Left hindlimb (tissue), 1 donor: ENCODE measurements around the gene CDK2.
A peak's percentile ranks its signal among the peaks of the same experiment; 100 is the strongest.

ENCODE experiments used
- DNase-seq: peaks from one replicate; pipeline ENCODE4 v3.0.0-alpha.2; 2018

The CDK2 gene

GRCh38 chr12:56017181-56017580 lies 50.6 kb downstream of the CDK2 start:
- no peak for DNase-seq

DNA sequence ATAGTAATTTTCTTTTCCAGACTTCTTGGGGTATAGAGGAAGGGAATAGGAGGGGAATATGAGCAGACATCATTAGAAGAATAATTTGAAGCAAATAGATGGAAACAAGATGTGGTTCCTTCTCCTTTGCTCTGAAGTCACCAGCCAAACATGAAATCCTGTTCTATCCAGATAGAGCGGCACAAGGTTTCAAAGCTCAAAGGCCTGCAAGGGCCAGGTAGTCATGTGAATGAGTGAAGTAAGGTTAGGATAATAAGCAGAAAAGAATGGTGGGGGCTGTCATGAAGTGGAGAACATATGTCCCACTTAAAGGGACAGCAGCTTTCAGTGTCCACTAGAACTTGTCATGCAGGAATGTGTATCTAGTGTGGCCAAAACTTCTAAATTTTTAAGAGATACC lies 51.7 kb downstream of the CDK2 start:
- no peak for DNase-seq

DNA sequence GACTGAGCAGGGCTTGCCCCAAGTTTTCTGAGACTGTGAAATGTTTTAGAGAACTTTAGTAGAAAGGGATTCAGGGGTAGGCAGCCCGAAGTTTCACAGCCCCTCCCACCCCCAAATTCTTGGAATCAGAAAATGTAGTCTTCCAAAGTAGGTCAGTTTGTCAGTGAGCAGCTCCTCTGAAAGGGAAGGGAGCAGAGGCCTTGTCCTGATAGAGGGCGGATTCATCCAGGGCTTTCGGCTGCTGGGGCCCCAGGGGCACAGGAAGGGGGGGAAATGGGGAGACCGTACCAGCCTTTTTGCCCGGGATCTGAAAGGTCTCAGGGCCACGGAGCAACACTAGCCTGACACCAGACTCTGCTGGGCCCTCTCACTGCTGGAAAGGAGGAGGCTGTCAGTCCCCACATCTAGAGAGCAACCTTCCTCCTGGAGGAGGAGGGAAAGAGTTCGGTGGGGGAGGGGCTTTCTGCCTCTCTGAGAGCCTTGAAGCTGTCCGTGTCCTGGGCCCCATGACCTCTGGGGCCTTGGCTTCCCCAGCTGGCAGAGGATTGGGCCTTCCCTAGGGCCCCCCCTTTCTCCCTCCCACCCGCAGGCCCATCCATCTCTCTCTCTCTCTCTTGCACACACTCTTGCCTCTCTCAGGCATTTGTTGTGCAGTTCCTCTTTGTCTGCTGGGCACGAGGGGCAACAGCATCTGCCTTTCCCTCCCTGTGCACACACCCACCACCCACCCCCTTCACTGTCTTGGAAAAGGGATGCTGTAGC lies 54.0 kb downstream of the CDK2 start, which contains the start of gene IKZF4:
Gene IKZF4 (plus strand): TSS at position 621 of the 762 bp plus-strand sequence. CDS start 451 bp downstream, outside the sequence.
- peak; percentile 83 for DNase-seq

DNA sequence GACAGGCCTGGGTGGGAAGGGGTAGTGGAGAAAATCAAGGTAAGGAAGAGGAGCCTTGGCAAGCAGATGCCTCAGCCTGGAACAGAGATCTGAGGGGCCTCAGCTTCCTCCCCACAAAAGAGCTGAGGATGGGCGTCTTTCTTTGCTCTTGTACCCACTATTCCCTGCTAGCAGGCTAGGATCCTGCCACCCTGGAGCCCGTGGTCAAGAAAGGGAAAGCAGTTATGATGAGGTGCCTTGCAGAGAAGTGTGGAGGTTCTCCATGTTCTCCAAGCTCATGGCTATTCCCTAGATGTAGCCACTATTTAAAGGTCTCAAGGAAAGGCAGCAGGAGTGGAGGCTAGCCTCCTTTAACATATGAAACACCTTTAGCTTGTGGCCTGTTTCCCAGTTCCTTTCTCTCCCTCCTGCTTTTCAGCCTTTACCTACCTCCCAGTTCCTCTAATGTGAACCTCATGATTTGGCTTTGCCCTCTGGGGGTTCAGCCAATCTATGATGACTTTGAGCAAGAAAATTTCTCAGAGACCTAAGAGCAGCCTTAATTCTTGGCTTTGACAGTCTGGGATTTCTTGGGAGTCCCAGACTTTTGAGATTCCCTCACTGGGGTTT lies 55.4 kb downstream of the CDK2 start:
- DNase-seq = no peak
